GM12878 (cell line): Measurements from ENCODE around the gene SERPINB10. TPM values are rescaled to one million over a fixed set of nuclear protein-coding genes. Genes with fewer than 3 reads are reported as not detected.

Experiments used
- ATAC-seq: fragments of 200-7000 bp; cut with Tn5 transposase; 3 replicates; pipeline ENCODE4 v1.9.1; 2020; ENCODE audit warnings: mild to moderate bottlenecking, moderate library complexity
- BruUV-seq: library from RNA; stranded (reverse); fragments of 400-500 nt; replicated peaks from 2 replicates; lab custom pipeline; 2021; lab: Mats Ljungman, UMichigan
- CTCF ChIA-PET: fragments of 300-600 bp; sonication (Branson Sonifier 250); formaldehyde crosslinking; extraction: SDS; loops from one replicate; lab custom pipeline; 2021; ENCODE audit warnings: inconsistent platforms; lab: Yijun Ruan, JAX
- POLR2A ChIA-PET: fragments of 350-600 bp; formaldehyde crosslinking; extraction: SDS; loops from one replicate; lab custom pipeline; 2021; ENCODE audit warnings: inconsistent platforms; lab: Charles Lee
- RAD21 ChIA-PET: fragments of 300-600 bp; sonication (Branson Sonifier 250); formaldehyde crosslinking; loops from one replicate; lab custom pipeline; 2023; ENCODE audit warnings: antibody characterized with exemption; ENCODE audit not compliant: unreplicated experiment; lab: Charles Lee
- SMC1A ChIA-PET: fragments of 300-600 bp; sonication (Branson Sonifier 250); formaldehyde crosslinking; loops from one replicate; lab custom pipeline; 2023; ENCODE audit not compliant: unreplicated experiment, uncharacterized antibody; lab: Charles Lee
- DNase-seq: peaks from one replicate; pipeline ENCODE4 v3.0.0-alpha.2; 2011; ENCODE audit warnings: low read depth, low spot score
- FAIRE-seq: peaks from 3 replicates; lab custom pipeline; 2011; peaks lifted over from hg19 to GRCh38; lab: Jason Lieb, UNC
- H2AFZ ChIP-seq: 2 replicates; pipeline ENCODE4 v1.6.0; 2011; ENCODE audit warnings: low read depth, low read length, control low read depth; ENCODE audit not compliant: control insufficient read depth
- H3K27ac ChIP-seq: 2 replicates; pipeline ENCODE4 v1.5.1; 2011; ENCODE audit warnings: control low read depth; ENCODE audit not compliant: control insufficient read depth, insufficient read depth
- H3K27me3 ChIP-seq, 2 experiments: replicated peaks in 1 of 2; 2 replicates each; pipeline versions ENCODE4 v1.6.0 to v1.6.1; 2011; ENCODE audit warnings: low read length in 1 of 2; ENCODE audit not compliant: control insufficient read depth in 2 of 2, insufficient read depth in 2 of 2
- H3K36me3 ChIP-seq, 2 experiments: 2 replicates each; pipeline ENCODE4 v1.5.1; 2011; ENCODE audit warnings: low read length in 1 of 2; ENCODE audit not compliant: control insufficient read depth in 2 of 2, insufficient read depth in 2 of 2
- H3K4me1 ChIP-seq: 2 replicates; pipeline ENCODE4 v1.6.1; 2011; ENCODE audit warnings: mild to moderate bottlenecking, low read length, moderate library complexity, mixed read lengths; ENCODE audit not compliant: control insufficient read depth, insufficient read depth
- H3K4me2 ChIP-seq: 2 replicates; pipeline ENCODE4 v1.6.0; 2011; ENCODE audit warnings: control low read depth; ENCODE audit not compliant: control insufficient read depth, insufficient read depth
- H3K4me3 ChIP-seq: fragments of 200-600 bp; sonication (generic); 2 replicates; pipeline ENCODE4 v1.5.1; 2016
- H3K79me2 ChIP-seq: 2 replicates; pipeline ENCODE4 v1.6.0; 2011; ENCODE audit warnings: low read length; ENCODE audit not compliant: control insufficient read depth, insufficient read depth
- H3K9ac ChIP-seq: 2 replicates; pipeline ENCODE4 v1.8.0; 2011; ENCODE audit warnings: low read length, control low read depth, mixed read lengths; ENCODE audit not compliant: control insufficient read depth, insufficient read depth
- H3K9me3 ChIP-seq: replicated peaks from 3 replicates; pipeline ENCODE4 v1.5.1; 2011; ENCODE audit warnings: mild to moderate bottlenecking, low read length; ENCODE audit not compliant: control insufficient read depth, insufficient read depth
- H4K20me1 ChIP-seq: 2 replicates; pipeline ENCODE4 v1.6.0; 2011; ENCODE audit not compliant: control insufficient read depth, insufficient read depth
- ATF3 ChIP-seq: IDR thresholded peaks from 2 replicates; pipeline ENCODE4 v1.6.1; 2011; ENCODE audit warnings: low read depth, mild to moderate bottlenecking, low read length, moderate library complexity, borderline replicate concordance; ENCODE audit errors: extremely low read depth
- CBX3 ChIP-seq: fragments of 200-600 bp; sonication (generic); IDR thresholded peaks from 2 replicates; pipeline ENCODE4 v1.6.1; 2016; ENCODE audit warnings: low read depth, borderline replicate concordance
- CREM ChIP-seq: IDR thresholded peaks from 2 replicates; pipeline ENCODE4 v1.6.1; 2014; ENCODE audit warnings: antibody characterized with exemption, low read depth
- CTCF ChIP-seq, 3 experiments: IDR thresholded peaks in 2 of 3; conservative IDR thresholded peaks in 1 of 3; 2 replicates each; pipeline ENCODE4 v1.5.1; 2011; ENCODE audit warnings: low read depth in 3 of 3, low read length in 3 of 3, mild to moderate bottlenecking in 3 of 3, control low read depth in 2 of 3, moderate library complexity in 2 of 3, inconsistent platforms in 1 of 3, mixed read lengths in 1 of 3; ENCODE audit not compliant: control insufficient read depth in 2 of 3, insufficient read depth in 1 of 3; ENCODE audit errors: extremely low read depth in 1 of 3
- ELK1 ChIP-seq: IDR thresholded peaks from 2 replicates; pipeline ENCODE4 v1.6.1; 2012; ENCODE audit warnings: low read depth, low read length, improper control_type of control experiment
- IKZF1 ChIP-seq: fragments of 450-650 bp; conservative IDR thresholded peaks from 2 replicates; pipeline ENCODE4 v1.6.1; 2017; ENCODE audit warnings: antibody characterized with exemption, mild to moderate bottlenecking
- JUNB ChIP-seq: IDR thresholded peaks from 2 replicates; pipeline ENCODE4 v1.6.1; 2016; ENCODE audit warnings: antibody characterized with exemption, mild to moderate bottlenecking
- NFIC ChIP-seq: IDR thresholded peaks from 2 replicates; pipeline ENCODE4 v1.6.1; 2012; ENCODE audit warnings: low read depth, mild to moderate bottlenecking, inconsistent platforms, low read length, moderate library complexity
- SIN3A ChIP-seq: IDR thresholded peaks from 2 replicates; pipeline ENCODE4 v1.6.1; 2012; ENCODE audit warnings: low read depth, low read length, improper control_type of control experiment
- SMAD1 ChIP-seq: fragments of 450-650 bp; IDR thresholded peaks from 2 replicates; pipeline ENCODE4 v1.6.1; 2018; ENCODE audit warnings: mild to moderate bottlenecking, low read depth; ENCODE audit not compliant: partially characterized antibody
- WGBS: methylation state at CpG from one replicate; pipeline ENCODE4 v1.1.6; 2016; ENCODE audit warnings: low lambda C conversion rate; ENCODE audit not compliant: insufficient replicate concordance, insufficient coverage; ENCODE audit errors: missing lambda C conversion rate; 5-methylcytosine and 5-hydroxymethylcytosine counted together
- in situ Hi-C: fragments of 300-500 bp; cut with MboI; formaldehyde crosslinking; loops from 9 replicates; pipeline ENCODE4 v1.14.3; 2018; ENCODE audit warnings: mixed read lengths
- intact Hi-C: fragments of 100-400 bp; cut with micrococcal nuclease; formaldehyde crosslinking; loops from one replicate; pipeline ENCODE4 v1.14.2; 2022; ENCODE audit not compliant: unreplicated experiment
- polyA plus RNA-seq, 11 experiments: library from polyadenylated mRNA; depleted of rRNA in 4 of 11; unstranded in 6 of 11; stranded (reverse) in 5 of 11; fragments of >200 nt; fragmentation: Nextera tagmentation in 4 of 11; fragmentation: Illumina TruSeq in 1 of 11; extraction: Ambion mirVana in 4 of 11; extraction: Trizol in 1 of 11; gene quantifications; 1 replicate in 1 of 11; 2 replicates in 10 of 11; pipeline versions ENCODE4 v1.2.1 to v1.2.3, GENCODE V29; 2011 to 2016; ENCODE audit warnings: inconsistent platforms in 2 of 11, missing spikeins in 2 of 11, low read depth in 1 of 11
- total RNA-seq, 4 experiments: library from RNA; depleted of rRNA in 3 of 4; stranded (reverse); fragments of >200 nt in 3 of 4; fragmentation: Illumina TruSeq in 1 of 4; extraction: Trizol in 1 of 4; gene quantifications; 2 replicates each; pipeline versions ENCODE4 v1.2.1 to v1.2.3, GENCODE V29; 2013 to 2021

The SERPINB10 gene
- total and polyA plus RNA-seq, 10 of the 15 experiments (the other 5 are each of a cell fraction or from before 2014, with no cell fraction given), result 12.0 to 83.5 (median 24.1) TPM

- no peaks in the 10 kb centered on the region for H3K27me3 ChIP-seq
- no peaks in the 10 kb centered on the region for H3K79me2 ChIP-seq
- no peak for DNase-seq
- no peaks in the 10 kb centered on the region for H3K4me1 ChIP-seq
- H3K9me3 ChIP-seq, result no peaks in the 10 kb centered on the region
- H4K20me1 ChIP-seq, result no peaks in the 10 kb centered on the region
- ChIA-PET POLR2A (no interaction called here), SMC1A (interaction anchor here (0.7 to 1.9 kb wide), 2 partner anchors 28 to 35 kb away, joined by 3 to 4 read pairs; partner anchors contain the start of gene SERPINB10), CTCF (interaction anchor here (1.1 to 1.6 kb wide), 2 partner anchors 34 to 361 kb away, joined by 3 read pairs; no protein-coding TSS in a partner anchor), RAD21 (interaction anchor here (1.3 to 1.4 kb wide), 2 partner anchors 29 to 57 kb away, joined by 3 to 6 read pairs; no protein-coding TSS in a partner anchor)
- H3K27ac ChIP-seq, result no peak overlapping the region
- H2AFZ ChIP-seq, result no peak overlapping the region
- H3K36me3 ChIP-seq, result no peaks in the 10 kb centered on the region
- 50% methylated on average over 2 of the region's 2 CpGs for WGBS
- H3K9ac ChIP-seq, result no peak overlapping the region
- BruUV-seq, result no TSS peak
- no peak overlapping the region for H3K4me2 ChIP-seq
- intact Hi-C loops, result no loop called here
- peak; percentile 70 for TF ChIP-seq JUNB
- no peak for TF ChIP-seq SIN3A
- TF ChIP-seq CBX3, result no peak
- TF ChIP-seq ELK1, result no peak
- TF ChIP-seq SMAD1, result no peak
- no peak for TF ChIP-seq IKZF1
- TF ChIP-seq ATF3, result no peak
- peak; percentile 23; the same call in 1 of the 2 replicates for TF ChIP-seq NFIC
- TF ChIP-seq CREM, result peak; percentile 33; the same call in 1 of the 2 replicates
- TF ChIP-seq CTCF (IDR thresholded peaks at IDR 0.05 in 2 of 3, conservative IDR thresholded peaks at IDR 0.05 in 1 of 3; ENCODE audit: control insufficient read depth in 2 of 3, extremely low read depth in 1 of 3, insufficient read depth in 1 of 3, low read depth in 3 of 3, low read length in 3 of 3), result no peak
- ATAC-seq, result no peak
- in situ Hi-C loops, result no loop called here
- no peak for FAIRE-seq
- H3K4me3 ChIP-seq, result no peak overlapping the region
Observed at GRCh38 chr18:63879709-63880108, 28.0 kb upstream of the SERPINB10 start.
